Mucosa of stomach (tissue), 1 donor: ENCODE results near the gene ZNF234.
"Not testable (repeated sequence)": the region's sequence is repeated elsewhere in the genome, so short reads cannot be mapped to it uniquely, and the experiment has no call there.

ENCODE experiments used
- H3K27me3 ChIP-seq: one replicate; pipeline ENCODE4 v1.7.0; 2013; ENCODE audit warnings: mild to moderate bottlenecking, low read length; ENCODE audit not compliant: control insufficient read depth, insufficient read depth
- H3K36me3 ChIP-seq: one replicate; pipeline ENCODE4 v1.7.0; 2013; ENCODE audit warnings: low read length; ENCODE audit not compliant: control insufficient read depth, insufficient read depth
- H3K4me1 ChIP-seq: one replicate; pipeline ENCODE4 v1.7.0; 2013; ENCODE audit warnings: mild to moderate bottlenecking, low read length; ENCODE audit not compliant: control insufficient read depth, insufficient read depth
- H3K4me3 ChIP-seq: one replicate; pipeline ENCODE4 v1.7.0; 2013; ENCODE audit warnings: low read length
- H3K9ac ChIP-seq: one replicate; pipeline ENCODE4 v1.7.0; 2013; ENCODE audit warnings: mild to moderate bottlenecking, low read length, moderate library complexity
- H3K9me3 ChIP-seq: one replicate; pipeline ENCODE4 v1.7.0; 2013; ENCODE audit warnings: mild to moderate bottlenecking, low read length, moderate library complexity; ENCODE audit not compliant: control insufficient read depth
- donor health status: Pancreatic carcinoma.

Gene ZNF234

DNA sequence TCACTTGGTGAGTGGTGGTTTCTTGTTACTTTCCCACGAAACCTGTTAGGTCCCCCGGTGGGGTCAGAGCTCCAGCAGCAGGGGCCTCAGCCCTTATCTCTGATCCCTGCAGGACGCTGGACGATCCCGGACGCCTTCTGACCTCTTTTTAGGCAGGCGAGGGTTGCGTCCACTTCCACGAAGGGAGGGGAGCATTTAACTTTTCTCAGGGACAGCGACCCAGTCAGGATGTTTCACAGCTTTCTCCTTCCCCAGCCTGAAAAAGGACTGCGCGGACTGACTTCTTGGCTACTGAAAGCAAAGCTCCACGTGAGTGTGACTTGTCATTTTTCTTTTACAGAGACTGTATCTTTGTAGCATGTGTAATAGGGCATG, 692 bp downstream of the ZNF234 start:
- H3K4me1 ChIP-seq: no peaks in the 10 kb centered on the region
- H3K4me3 ChIP-seq: peak overlapping the region; percentile 70
- no peaks in the 10 kb centered on the region for H3K36me3 ChIP-seq
- peak overlapping the region; percentile 84 for H3K9ac ChIP-seq
- H3K9me3 ChIP-seq: no peaks in the 10 kb centered on the region
- no peaks in the 10 kb centered on the region for H3K27me3 ChIP-seq

DNA sequence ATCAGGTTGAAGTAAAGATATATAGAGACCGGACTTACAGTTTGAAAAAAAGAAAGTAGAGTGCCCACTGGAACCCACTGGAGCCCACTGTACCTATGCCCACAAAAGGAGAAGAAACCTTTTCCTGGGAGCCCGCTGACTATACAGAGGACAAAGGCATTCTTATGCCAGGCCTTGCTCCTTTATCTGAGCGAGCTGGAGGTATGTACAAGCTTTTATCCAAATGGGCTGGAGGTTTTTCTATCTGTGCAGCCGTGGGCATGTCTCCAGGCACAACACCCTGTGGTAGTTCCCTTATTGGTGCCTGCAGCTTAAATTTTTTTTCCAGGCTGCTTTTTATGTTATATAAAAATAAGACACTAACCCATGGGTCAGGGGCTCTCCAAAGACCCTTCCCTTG, 8.4 kb downstream of the ZNF234 start:
- Histone ChIP-seq H3K9me3 (no peaks in the 10 kb centered on the region), H3K27me3 (no peaks in the 10 kb centered on the region), H3K36me3 (peaks cover 5% of the 10 kb centered on the region), H3K9ac (no peak overlapping the region), H3K4me3 (no peak overlapping the region), H3K4me1 (no peaks in the 10 kb centered on the region)

DNA sequence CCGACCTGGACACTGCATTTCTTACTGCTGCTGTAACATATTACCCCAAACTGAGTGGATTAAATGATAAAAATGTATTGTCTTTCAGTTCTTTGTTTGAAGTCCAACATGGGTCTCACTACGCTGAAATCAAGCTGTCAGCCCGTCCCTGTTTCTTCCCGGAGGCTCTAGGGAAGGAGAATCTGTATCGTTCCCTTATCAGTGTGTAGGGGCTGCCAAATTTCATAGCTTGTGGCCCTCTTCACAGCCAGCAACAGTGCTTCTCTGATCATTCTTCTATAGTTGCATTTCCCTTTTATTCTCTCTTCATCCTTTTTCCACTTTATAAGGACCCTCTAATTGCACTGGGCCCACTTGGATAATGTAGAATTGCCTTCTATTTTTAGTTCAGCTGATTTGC, 10.1 kb downstream of the ZNF234 start:
- no peak overlapping the region for H3K4me3 ChIP-seq
- peaks cover 3% of the 10 kb centered on the region for H3K9me3 ChIP-seq
- H3K9ac ChIP-seq: no peak overlapping the region
- no peaks in the 10 kb centered on the region for H3K27me3 ChIP-seq
- no peaks in the 10 kb centered on the region for H3K4me1 ChIP-seq
- H3K36me3 ChIP-seq: peaks cover 8% of the 10 kb centered on the region

DNA sequence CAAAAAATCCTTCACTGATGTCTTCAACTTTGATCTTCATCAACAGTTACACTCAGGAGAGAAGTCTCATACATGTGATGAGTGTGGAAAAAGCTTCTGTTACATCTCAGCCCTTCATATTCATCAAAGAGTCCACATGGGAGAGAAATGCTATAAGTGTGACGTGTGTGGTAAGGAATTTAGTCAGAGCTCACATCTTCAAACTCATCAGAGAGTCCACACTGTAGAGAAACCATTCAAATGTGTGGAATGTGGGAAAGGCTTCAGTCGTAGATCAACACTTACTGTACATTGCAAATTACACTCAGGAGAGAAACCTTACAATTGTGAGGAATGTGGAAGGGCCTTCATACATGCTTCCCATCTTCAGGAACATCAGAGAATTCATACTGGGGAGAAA, 15.1 kb downstream of the ZNF234 start:
- Histone ChIP-seq H3K4me1 (no peaks in the 10 kb centered on the region), H3K4me3 (peak overlapping the region; percentile 3), H3K27me3 (no peaks in the 10 kb centered on the region), H3K9ac (no peak overlapping the region), H3K9me3 (peaks cover 12% of the 10 kb centered on the region), H3K36me3 (peaks cover 14% of the 10 kb centered on the region)

DNA sequence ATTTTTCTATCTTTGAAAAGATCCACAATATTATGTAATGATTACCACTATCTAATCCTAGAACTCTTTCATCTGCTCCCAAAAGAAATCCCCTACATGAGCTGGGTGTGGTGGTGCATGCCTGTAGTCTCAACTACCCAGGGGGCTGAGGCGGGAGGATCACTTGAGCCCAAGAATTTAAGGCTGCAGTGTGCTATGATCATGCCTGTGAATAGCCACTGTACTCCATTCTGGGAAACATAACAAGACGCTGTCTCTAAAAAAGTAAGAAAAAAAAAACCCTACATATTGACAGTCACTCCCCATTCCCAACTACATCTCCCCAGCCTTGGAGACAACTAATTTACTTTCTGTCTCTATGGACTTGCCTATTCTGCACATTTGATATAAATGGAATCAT, 22.4 kb downstream of the ZNF234 start:
- no peaks in the 10 kb centered on the region for H3K4me1 ChIP-seq
- H3K9ac ChIP-seq: no peak overlapping the region
- peaks cover 12% of the 10 kb centered on the region for H3K9me3 ChIP-seq
- H3K4me3 ChIP-seq: peak overlapping the region; percentile 96
- peaks cover 5% of the 10 kb centered on the region for H3K36me3 ChIP-seq
- no peaks in the 10 kb centered on the region for H3K27me3 ChIP-seq

DNA sequence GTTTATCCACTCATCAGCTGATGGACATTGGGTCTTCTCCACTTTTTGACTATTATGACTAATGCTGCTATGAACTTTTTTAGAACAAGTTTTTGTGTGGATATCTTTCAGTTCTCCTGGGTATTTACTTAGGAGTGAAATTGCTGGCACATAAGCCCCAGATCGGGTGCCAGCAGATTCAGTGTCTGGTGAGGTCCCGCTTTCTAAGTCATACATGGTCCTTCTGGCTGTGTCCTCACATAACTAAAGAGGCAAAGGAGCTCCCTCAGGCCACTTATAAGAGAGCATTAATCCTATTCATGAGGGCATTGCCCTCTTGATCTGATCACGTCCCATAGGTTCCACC, 22.9 kb downstream of the ZNF234 start:
- H3K9me3 ChIP-seq: peaks cover 12% of the 10 kb centered on the region
- peak overlapping the region; percentile 96 for H3K4me3 ChIP-seq
- H3K4me1 ChIP-seq: no peaks in the 10 kb centered on the region
- no peak overlapping the region for H3K9ac ChIP-seq
- H3K27me3 ChIP-seq: no peaks in the 10 kb centered on the region
- peaks cover 5% of the 10 kb centered on the region for H3K36me3 ChIP-seq

DNA sequence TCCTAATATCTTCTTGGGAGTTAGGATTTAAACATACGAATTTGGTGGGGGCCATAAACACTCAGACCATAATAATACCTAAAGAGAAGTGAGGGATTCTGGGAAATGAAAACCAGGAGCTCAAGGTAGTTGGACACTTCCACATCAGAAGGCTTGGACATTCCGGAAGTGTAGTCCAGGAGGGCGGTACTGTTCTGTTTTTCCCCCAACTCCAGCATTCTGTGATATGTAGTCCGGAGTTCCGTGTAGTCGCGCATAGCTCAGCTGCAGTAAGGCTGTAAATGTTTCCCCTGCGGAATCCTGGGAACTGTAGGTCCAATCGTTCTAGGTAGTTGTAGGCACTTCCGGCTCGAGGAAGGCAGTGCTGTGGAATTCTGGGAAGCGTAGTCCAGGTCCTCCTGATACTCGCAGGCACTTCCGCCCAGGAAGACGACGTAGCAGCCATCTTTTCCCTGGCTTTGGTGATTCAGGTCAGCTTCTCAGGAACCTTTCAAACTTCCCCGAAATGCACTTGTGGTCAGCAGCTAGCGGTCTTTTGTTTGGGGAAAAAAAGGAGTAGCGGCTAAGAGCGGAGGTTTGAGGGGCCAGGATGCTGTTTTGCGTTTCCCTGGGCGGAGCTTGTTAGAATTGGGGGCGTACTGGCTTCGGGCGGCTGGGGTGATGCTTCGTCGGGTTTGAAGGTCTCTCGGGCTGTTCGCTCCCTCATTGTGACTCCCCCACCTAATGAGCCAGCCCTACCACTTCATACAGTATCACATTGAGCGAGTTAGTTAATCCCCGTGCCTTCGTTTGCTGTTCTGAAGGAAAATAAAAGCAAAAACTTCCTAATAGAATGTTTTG, 23.5 kb downstream of the ZNF234 start, which contains the start of gene ZNF226:
Gene ZNF226 (plus strand): TSS at position 428 of the 840 bp plus-strand sequence. CDS start 4,981 bp downstream, outside the sequence.
- Histone ChIP-seq H3K9me3 (peaks cover 12% of the 10 kb centered on the region), H3K4me1 (no peaks in the 10 kb centered on the region)

DNA sequence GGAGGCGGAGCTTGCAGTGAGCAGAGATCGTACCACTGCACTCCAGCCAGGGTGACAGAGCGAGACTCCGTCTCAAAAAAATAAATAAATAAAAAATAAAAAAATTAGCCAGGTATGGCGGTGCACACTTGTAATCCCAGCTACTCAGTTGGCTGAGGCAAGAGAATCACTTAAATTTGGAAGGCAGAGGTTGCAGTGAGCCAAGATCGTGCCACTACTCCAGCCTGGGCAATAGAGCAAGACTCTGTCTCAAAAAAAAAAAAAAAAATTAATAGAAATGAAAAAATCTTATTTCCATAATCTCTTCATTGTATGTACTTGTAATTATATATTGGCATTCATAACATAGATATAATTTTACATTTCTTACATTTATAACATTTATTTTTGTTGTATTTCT, 29.3 kb downstream of the ZNF234 start:
- peaks cover 33% of the 10 kb centered on the region for H3K36me3 ChIP-seq

More for the DNA sequence above, 23.5 kb downstream of the ZNF234 start, which contains the start of gene ZNF226:
- peaks cover 5% of the 10 kb centered on the region for H3K36me3 ChIP-seq
- H3K27me3 ChIP-seq: no peaks in the 10 kb centered on the region
- H3K9ac ChIP-seq: peak within 1 kb of the TSS; percentile 95
- peak within 1 kb of the TSS; percentile 96 for H3K4me3 ChIP-seq

DNA sequence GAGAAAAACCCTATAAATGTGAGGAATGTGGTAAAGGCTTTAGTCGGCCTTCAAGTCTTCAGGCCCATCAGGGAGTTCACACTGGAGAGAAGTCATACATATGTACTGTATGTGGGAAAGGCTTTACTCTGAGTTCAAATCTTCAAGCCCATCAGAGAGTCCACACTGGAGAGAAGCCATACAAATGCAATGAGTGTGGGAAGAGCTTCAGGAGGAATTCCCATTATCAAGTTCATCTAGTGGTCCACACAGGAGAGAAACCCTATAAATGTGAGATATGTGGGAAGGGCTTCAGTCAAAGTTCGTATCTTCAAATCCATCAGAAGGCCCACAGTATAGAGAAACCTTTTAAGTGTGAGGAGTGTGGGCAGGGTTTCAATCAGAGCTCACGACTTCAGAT, 35.2 kb downstream of the ZNF234 start:
- peaks cover 35% of the 10 kb centered on the region for H3K36me3 ChIP-seq
- H3K4me1 ChIP-seq: no peaks in the 10 kb centered on the region
- peaks cover 26% of the 10 kb centered on the region for H3K9me3 ChIP-seq
- peak overlapping the region; percentile 2 for H3K4me3 ChIP-seq
- no peaks in the 10 kb centered on the region for H3K27me3 ChIP-seq
- H3K9ac ChIP-seq: no peak overlapping the region

More for the DNA sequence above, 29.3 kb downstream of the ZNF234 start:
- not testable (repeated sequence) for H3K9ac ChIP-seq, H3K4me3 ChIP-seq, H3K4me1 ChIP-seq, H3K27me3 ChIP-seq
- peaks cover 20% of the 10 kb centered on the region for H3K9me3 ChIP-seq

DNA sequence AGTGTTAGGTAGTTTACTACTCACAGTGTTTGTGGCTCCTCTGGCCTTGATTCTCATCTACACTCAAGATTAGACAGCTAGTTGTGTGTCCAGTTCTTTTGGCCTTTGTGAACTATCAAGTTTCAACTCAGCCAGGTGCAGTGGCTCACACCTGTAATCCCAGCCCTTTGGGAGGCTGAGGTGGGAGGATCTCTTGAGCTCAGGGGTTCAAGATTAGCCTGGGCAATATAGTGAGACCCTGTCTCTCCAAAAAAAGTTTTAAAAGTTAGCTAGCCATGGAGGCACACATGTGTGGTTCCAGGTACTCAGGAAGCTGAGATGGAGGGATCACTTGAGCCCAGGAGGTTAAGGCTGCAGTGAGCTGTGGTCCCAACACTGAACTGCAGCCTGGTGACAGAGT, 39.6 kb downstream of the ZNF234 start:
- Histone ChIP-seq H3K9me3 (peaks cover 15% of the 10 kb centered on the region), H3K9ac (no peak overlapping the region), H3K4me1 (no peaks in the 10 kb centered on the region)

DNA sequence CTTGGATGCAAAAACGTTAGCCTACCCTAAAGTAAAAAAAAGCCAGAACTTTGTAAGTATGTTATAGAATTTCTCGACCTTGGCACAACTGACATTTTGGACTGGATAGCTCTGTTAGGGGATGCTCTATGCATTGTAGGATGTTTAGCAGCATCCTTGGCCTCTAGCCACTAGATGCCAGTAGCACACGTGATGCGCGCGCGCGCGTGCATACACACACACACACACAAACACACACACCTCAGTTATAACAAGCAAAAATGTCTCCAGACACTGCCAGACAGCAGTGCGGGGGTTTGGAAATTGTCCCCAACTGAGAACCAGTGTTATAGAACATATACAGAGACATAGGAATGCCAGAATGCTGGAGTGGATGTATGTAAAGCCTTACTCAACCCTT, 40.8 kb downstream of the ZNF234 start:
- no peak overlapping the region for H3K4me3 ChIP-seq
- H3K9ac ChIP-seq: no peak overlapping the region
- H3K4me1 ChIP-seq: no peaks in the 10 kb centered on the region
- H3K9me3 ChIP-seq: peaks cover 3% of the 10 kb centered on the region
- no peaks in the 10 kb centered on the region for H3K27me3 ChIP-seq
- no peaks in the 10 kb centered on the region for H3K36me3 ChIP-seq

More for the DNA sequence above, 39.6 kb downstream of the ZNF234 start:
- Histone ChIP-seq H3K36me3 (peaks cover 7% of the 10 kb centered on the region), H3K27me3 (no peaks in the 10 kb centered on the region), H3K4me3 (no peak overlapping the region)

DNA sequence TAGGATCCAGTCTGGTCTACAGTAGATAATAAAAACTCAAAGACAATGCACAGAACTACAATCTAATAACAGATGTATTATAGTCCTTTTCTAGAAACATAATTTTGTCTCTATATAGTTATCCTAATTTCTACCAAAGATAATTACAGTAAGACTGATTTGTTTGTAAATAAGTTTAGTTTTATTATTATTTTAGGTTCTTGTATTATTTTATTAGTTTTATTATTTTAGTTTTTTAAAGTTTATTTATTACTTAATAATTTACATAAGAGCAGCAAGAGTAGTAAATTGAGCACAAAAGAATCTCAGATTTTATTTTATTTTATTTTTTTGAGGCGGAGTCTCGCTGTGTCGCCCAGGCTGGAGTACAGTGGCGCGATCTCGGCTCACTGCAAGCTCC, 48.7 kb downstream of the ZNF234 start:
- Histone ChIP-seq H3K36me3 (no peaks in the 10 kb centered on the region), H3K9ac (no peak overlapping the region), H3K4me1 (no peaks in the 10 kb centered on the region), H3K9me3 (no peaks in the 10 kb centered on the region), H3K27me3 (no peaks in the 10 kb centered on the region), H3K4me3 (no peak overlapping the region)
